SK-N-SH (cell line): ENCODE results near the gene ST7. TPM values are rescaled to one million over a fixed set of nuclear protein-coding genes. Genes with fewer than 3 reads are reported as not detected.

Experiments
- CTCF ChIA-PET: fragments of 300-600, 350-600 bp; formaldehyde crosslinking; extraction: SDS; loops from one replicate; lab custom pipeline; 2021; lab: Yijun Ruan, JAX
- POLR2A ChIA-PET: fragments of 350-600 bp; sonication (Branson Sonifier 250); formaldehyde crosslinking; extraction: SDS; loops from one replicate; lab custom pipeline; 2020; ENCODE audit warnings: antibody characterized with exemption, inconsistent platforms; lab: Yijun Ruan, JAX
- DNase-seq: peaks from one replicate; pipeline ENCODE4 v3.0.0; 2012
- H2AFZ ChIP-seq: fragments of 200-600 bp; sonication (generic); 2 replicates; pipeline ENCODE4 v1.8.1; 2016; ENCODE audit warnings: antibody characterized with exemption, mild to moderate bottlenecking, low read depth
- H3F3A ChIP-seq: fragments of 200-600 bp; sonication (generic); replicated peaks from 2 replicates; pipeline ENCODE3; 2016; ENCODE audit warnings: antibody characterized with exemption, mild to moderate bottlenecking; ENCODE audit not compliant: insufficient read depth
- H3K27ac ChIP-seq, 2 experiments: fragments of 200-500 bp in 1 of 2; fragments of 200-600 bp in 1 of 2; sonication (Bioruptor generic) in 1 of 2; sonication (generic), shearing (Covaris generic) in 1 of 2; 2 replicates each; pipeline versions ENCODE4 v1.5.1 to v1.6.1; 2014 to 2016; ENCODE audit warnings: low read depth in 2 of 2, inconsistent platforms in 1 of 2, low read length in 1 of 2, mild to moderate bottlenecking in 1 of 2, mixed read lengths in 1 of 2
- H3K27me3 ChIP-seq: fragments of 200-600 bp; sonication (generic), shearing (Covaris generic); 2 replicates; pipeline ENCODE4 v1.6.1; 2016; ENCODE audit warnings: mixed run types; ENCODE audit not compliant: insufficient read depth
- H3K36me3 ChIP-seq, 2 experiments: fragments of 200-500 bp in 1 of 2; fragments of 200-600 bp in 1 of 2; sonication (Bioruptor generic) in 1 of 2; sonication (generic) in 1 of 2; replicated peaks in 1 of 2; 2 replicates each; pipeline versions ENCODE3 to v1.5.1; 2014 to 2016; ENCODE audit warnings: low read length in 1 of 2, mild to moderate bottlenecking in 1 of 2; ENCODE audit not compliant: insufficient read depth in 2 of 2, control insufficient read depth in 1 of 2
- H3K4me1 ChIP-seq, 2 experiments: fragments of 200-500 bp in 1 of 2; fragments of 200-600 bp in 1 of 2; sonication (Bioruptor generic) in 1 of 2; sonication (generic), shearing (Covaris generic) in 1 of 2; 2 replicates each; pipeline versions ENCODE4 v1.5.1 to v1.6.1; 2014 to 2016; ENCODE audit warnings: low read depth in 1 of 2, low read length in 1 of 2, mixed run types in 1 of 2; ENCODE audit not compliant: insufficient read depth in 2 of 2, control insufficient read depth in 1 of 2
- H3K4me2 ChIP-seq: fragments of 200-600 bp; sonication (generic), shearing (Covaris generic); 2 replicates; pipeline ENCODE4 v1.6.1; 2017; ENCODE audit warnings: mixed run types
- H3K4me3 ChIP-seq, 2 experiments: fragments of 200-500 bp in 1 of 2; fragments of 200-600 bp in 1 of 2; sonication (Bioruptor generic) in 1 of 2; sonication (generic), shearing (Covaris generic) in 1 of 2; 2 replicates each; pipeline versions ENCODE4 v1.5.1 to v1.8.1; 2014 to 2016; ENCODE audit warnings: low read depth in 2 of 2, inconsistent platforms in 1 of 2, low read length in 1 of 2, mild to moderate bottlenecking in 1 of 2, mixed read lengths in 1 of 2, moderate library complexity in 1 of 2
- H3K79me2 ChIP-seq: fragments of 200-600 bp; sonication (generic); 2 replicates; pipeline ENCODE4 v1.8.1; 2017; ENCODE audit warnings: mild to moderate bottlenecking; ENCODE audit not compliant: insufficient read depth
- H3K9ac ChIP-seq: fragments of 200-600 bp; sonication (generic); 2 replicates; pipeline ENCODE4 v1.6.1; 2017; ENCODE audit warnings: mixed run types
- H3K9me2 ChIP-seq: fragments of 200-600 bp; sonication (generic); 2 replicates; pipeline ENCODE4 v1.6.1; 2017; ENCODE audit warnings: mixed run types
- H3K9me3 ChIP-seq: fragments of 200-600 bp; sonication (generic); 2 replicates; pipeline ENCODE4 v1.6.1; 2017; ENCODE audit warnings: mixed run types, mild to moderate bottlenecking, moderate library complexity
- H4K20me1 ChIP-seq: fragments of 200-600 bp; sonication (generic); 2 replicates; pipeline ENCODE4 v1.6.1; 2017; ENCODE audit warnings: mild to moderate bottlenecking, mixed run types; ENCODE audit not compliant: insufficient read depth
- CHD2 ChIP-seq: fragments of 150-350 bp; IDR thresholded peaks from 2 replicates; pipeline ENCODE4 v1.6.1; 2018; ENCODE audit warnings: low read length; ENCODE audit not compliant: partially characterized antibody
- ELF1 ChIP-seq: IDR thresholded peaks from 2 replicates; pipeline ENCODE4 v1.4.0; 2012
- EP300 ChIP-seq, 2 experiments: IDR thresholded peaks; 2 replicates each; pipeline versions ENCODE4 v1.4.0 to v1.6.1; 2012; ENCODE audit warnings: borderline replicate concordance in 1 of 2, low read depth in 1 of 2, low read length in 1 of 2
- FOXM1 ChIP-seq: IDR thresholded peaks from 2 replicates; pipeline ENCODE4 v1.4.0; 2012; ENCODE audit warnings: low read depth, mild to moderate bottlenecking
- JUND ChIP-seq: IDR thresholded peaks from 2 replicates; pipeline ENCODE4 v1.4.0; 2012
- NFIC ChIP-seq: IDR thresholded peaks from 2 replicates; pipeline ENCODE4 v1.4.0; 2012; ENCODE audit warnings: borderline replicate concordance
- POLR2AphosphoS5 ChIP-seq: IDR thresholded peaks from 2 replicates; pipeline ENCODE4 v1.6.1; 2012; ENCODE audit warnings: low read depth, low read length
- RFX5 ChIP-seq: IDR thresholded peaks from 2 replicates; pipeline ENCODE4 v1.6.1; 2012; ENCODE audit warnings: mild to moderate bottlenecking, improper control_type of control experiment, low read length
- SIN3A ChIP-seq: IDR thresholded peaks from 2 replicates; pipeline ENCODE4 v1.6.1; 2012; ENCODE audit warnings: low read depth, mild to moderate bottlenecking, low read length, moderate library complexity, borderline replicate concordance
- SMC3 ChIP-seq: IDR thresholded peaks from 2 replicates; pipeline ENCODE4 v1.6.1; 2012; ENCODE audit warnings: low read depth, low read length, improper control_type of control experiment
- TAF1 ChIP-seq: IDR thresholded peaks from 2 replicates; pipeline ENCODE4 v1.6.1; 2012; ENCODE audit warnings: low read depth, mild to moderate bottlenecking, low read length, moderate library complexity, borderline replicate concordance
- TCF12 ChIP-seq: IDR thresholded peaks from 2 replicates; pipeline ENCODE4 v1.4.0; 2012
- TEAD4 ChIP-seq: IDR thresholded peaks from 2 replicates; pipeline ENCODE4 v1.4.0; 2012; ENCODE audit warnings: mild to moderate bottlenecking, borderline replicate concordance; ENCODE audit not compliant: insufficient read depth
- polyA plus RNA-seq, 3 experiments: library from polyadenylated mRNA; depleted of rRNA; stranded (reverse); fragments of >200 nt; gene quantifications; 2 replicates each; pipeline ENCODE4 v1.2.3, GENCODE V29; 2012
- TF ChIP-seq, protein P1 (sequence below): IDR thresholded peaks from 2 replicates; pipeline ENCODE4; 2012
- TF ChIP-seq, protein P2 (sequence below): fragments of 150-350 bp; IDR thresholded peaks from 2 replicates; pipeline ENCODE4 v1.6.1; 2017; ENCODE audit warnings: antibody characterized with exemption, low read length, low read depth, borderline replicate concordance
- TF ChIP-seq, protein P3 (sequence below): IDR thresholded peaks from 2 replicates; pipeline ENCODE4 v1.4.0; 2012; ENCODE audit warnings: low read depth, borderline replicate concordance
- TF ChIP-seq, protein P4 (sequence below): fragments of 200-600 bp; sonication (generic); IDR thresholded peaks from 2 replicates; pipeline ENCODE4 v1.6.1; 2017; ENCODE audit warnings: antibody characterized with exemption, mild to moderate bottlenecking, moderate library complexity

ST7 gene
- polyA plus RNA-seq, 1 of the 3 experiments (the other 2 are of a cell fraction): 23.5 TPM

DNA sequence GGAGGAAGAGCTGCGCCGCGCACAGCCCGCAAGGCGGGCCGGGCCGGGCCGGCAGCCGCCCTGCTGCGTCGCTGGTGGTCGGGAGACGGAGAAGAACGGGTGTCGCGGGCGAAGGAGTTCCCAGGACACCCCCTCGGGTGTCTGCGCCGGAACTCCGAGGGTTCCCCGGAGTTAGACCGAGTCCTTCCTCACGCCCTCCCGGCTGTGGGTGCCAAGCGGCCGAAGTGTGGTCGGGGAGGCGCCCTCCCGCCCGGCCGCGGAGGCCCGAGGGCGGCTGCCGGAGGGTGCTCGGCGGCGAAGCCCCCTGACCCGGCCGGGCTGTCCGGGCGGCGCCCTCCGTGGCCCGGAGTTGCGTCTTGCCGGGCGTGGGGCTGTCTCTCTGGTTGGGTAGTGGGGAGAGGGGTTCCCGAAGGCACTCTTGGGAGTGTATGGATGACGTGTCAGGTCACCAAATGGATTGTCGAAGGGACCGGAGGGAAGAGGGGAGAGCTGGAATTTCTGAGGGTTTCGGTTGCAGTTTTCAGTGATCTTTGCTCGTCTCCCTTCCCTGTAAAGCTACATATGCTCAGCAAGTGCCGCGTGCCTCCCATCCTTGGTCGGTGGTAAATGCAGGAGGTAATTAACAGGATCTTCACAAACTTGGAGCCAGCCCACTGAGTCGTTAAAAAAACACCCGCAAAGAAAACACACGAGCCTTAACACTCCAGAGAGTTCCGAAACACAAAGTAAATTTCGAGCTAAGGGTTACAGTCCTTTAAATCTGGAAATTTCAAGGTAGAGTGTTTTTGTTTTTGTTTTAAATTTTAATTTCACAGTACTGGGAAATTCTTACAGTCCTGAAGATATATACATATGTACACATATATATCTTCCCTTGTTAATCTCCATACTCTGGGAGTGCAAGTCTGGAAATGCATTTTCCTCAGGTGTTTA, 871 bp downstream of the ST7 start (continued):
- TF ChIP-seq, protein P1, sequence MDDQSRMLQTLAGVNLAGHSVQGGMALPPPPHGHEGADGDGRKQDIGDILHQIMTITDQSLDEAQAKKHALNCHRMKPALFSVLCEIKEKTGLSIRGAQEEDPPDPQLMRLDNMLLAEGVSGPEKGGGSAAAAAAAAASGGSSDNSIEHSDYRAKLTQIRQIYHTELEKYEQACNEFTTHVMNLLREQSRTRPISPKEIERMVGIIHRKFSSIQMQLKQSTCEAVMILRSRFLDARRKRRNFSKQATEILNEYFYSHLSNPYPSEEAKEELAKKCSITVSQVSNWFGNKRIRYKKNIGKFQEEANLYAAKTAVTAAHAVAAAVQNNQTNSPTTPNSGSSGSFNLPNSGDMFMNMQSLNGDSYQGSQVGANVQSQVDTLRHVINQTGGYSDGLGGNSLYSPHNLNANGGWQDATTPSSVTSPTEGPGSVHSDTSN: no peak
- TF ChIP-seq SMC3: no peak
- no peak for TF ChIP-seq NFIC
- TF ChIP-seq TEAD4: no peak
- TF ChIP-seq ELF1: peak; percentile 61
- TF ChIP-seq SIN3A: peak; percentile 88; the same call in 1 of the 2 replicates
- no peak; the same call in 1 of the 2 replicates for TF ChIP-seq TCF12
- TF ChIP-seq, protein P2, sequence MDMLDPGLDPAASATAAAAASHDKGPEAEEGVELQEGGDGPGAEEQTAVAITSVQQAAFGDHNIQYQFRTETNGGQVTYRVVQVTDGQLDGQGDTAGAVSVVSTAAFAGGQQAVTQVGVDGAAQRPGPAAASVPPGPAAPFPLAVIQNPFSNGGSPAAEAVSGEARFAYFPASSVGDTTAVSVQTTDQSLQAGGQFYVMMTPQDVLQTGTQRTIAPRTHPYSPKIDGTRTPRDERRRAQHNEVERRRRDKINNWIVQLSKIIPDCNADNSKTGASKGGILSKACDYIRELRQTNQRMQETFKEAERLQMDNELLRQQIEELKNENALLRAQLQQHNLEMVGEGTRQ: no peak
- no peak for TF ChIP-seq FOXM1
- TF ChIP-seq, protein P3, sequence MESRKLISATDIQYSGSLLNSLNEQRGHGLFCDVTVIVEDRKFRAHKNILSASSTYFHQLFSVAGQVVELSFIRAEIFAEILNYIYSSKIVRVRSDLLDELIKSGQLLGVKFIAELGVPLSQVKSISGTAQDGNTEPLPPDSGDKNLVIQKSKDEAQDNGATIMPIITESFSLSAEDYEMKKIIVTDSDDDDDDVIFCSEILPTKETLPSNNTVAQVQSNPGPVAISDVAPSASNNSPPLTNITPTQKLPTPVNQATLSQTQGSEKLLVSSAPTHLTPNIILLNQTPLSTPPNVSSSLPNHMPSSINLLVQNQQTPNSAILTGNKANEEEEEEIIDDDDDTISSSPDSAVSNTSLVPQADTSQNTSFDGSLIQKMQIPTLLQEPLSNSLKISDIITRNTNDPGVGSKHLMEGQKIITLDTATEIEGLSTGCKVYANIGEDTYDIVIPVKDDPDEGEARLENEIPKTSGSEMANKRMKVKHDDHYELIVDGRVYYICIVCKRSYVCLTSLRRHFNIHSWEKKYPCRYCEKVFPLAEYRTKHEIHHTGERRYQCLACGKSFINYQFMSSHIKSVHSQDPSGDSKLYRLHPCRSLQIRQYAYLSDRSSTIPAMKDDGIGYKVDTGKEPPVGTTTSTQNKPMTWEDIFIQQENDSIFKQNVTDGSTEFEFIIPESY: no peak
- peak; percentile 51; the same call in 1 of the 2 replicates for TF ChIP-seq RFX5

DNA sequence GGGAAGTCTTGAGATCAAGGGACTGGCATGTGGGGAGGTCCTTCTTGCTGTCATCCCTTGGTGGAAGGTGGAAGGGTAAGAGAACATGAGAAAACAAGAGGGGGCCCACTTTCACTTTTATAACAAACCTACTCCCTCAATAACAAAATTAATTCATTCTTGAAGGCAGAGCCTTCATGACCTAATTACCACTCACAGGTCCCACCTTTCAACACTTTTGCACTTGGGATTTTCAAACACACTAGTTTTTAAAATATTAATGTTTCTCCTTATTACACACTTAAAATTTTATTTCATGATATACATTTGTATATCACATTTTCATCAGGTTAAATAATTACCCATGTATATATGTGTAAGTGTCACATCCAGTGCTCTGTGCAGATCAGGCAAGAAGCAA, 2.0 kb downstream of the ST7 start:
- POLR2A ChIA-PET: no interaction called here
- no peak for DNase-seq
- Histone ChIP-seq H3F3A (peaks cover 8% of the 10 kb centered on the region), H3K9me3 (no peaks in the 10 kb centered on the region), H3K4me1 (peaks cover 19 to 23% of the 10 kb centered on the region in 2 experiments; a peak in 3 of 4 replicates), H2AFZ (no peak overlapping the region), H4K20me1 (no peaks in the 10 kb centered on the region), H3K9ac (peak overlapping the region; percentile 97; the same call in 1 of the 2 replicates)
- CTCF ChIA-PET: interaction anchor here (2.0 kb wide), 1 partner anchor 30 kb away, joined by 9 read pairs; no protein-coding TSS in a partner anchor
- TF ChIP-seq EP300 (IDR thresholded peaks at IDR 0.05; ENCODE audit: borderline replicate concordance in 1 of 2, low read depth in 1 of 2, low read length in 1 of 2): no peak
- TF ChIP-seq, protein P2: no peak
- no peak for TF ChIP-seq RFX5
- TF ChIP-seq CHD2: no peak
- no peak for TF ChIP-seq TAF1
- TF ChIP-seq POLR2AphosphoS5: no peak
- no peak for TF ChIP-seq TCF12
- TF ChIP-seq JUND: no peak
- no peak for TF ChIP-seq ELF1
- TF ChIP-seq, protein P4, sequence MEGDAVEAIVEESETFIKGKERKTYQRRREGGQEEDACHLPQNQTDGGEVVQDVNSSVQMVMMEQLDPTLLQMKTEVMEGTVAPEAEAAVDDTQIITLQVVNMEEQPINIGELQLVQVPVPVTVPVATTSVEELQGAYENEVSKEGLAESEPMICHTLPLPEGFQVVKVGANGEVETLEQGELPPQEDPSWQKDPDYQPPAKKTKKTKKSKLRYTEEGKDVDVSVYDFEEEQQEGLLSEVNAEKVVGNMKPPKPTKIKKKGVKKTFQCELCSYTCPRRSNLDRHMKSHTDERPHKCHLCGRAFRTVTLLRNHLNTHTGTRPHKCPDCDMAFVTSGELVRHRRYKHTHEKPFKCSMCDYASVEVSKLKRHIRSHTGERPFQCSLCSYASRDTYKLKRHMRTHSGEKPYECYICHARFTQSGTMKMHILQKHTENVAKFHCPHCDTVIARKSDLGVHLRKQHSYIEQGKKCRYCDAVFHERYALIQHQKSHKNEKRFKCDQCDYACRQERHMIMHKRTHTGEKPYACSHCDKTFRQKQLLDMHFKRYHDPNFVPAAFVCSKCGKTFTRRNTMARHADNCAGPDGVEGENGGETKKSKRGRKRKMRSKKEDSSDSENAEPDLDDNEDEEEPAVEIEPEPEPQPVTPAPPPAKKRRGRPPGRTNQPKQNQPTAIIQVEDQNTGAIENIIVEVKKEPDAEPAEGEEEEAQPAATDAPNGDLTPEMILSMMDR: no peak
- TF ChIP-seq, all 33 proteins: peak for 0
- H3K4me2 ChIP-seq: peak overlapping the region; percentile 83
- peak overlapping the region in 1 of 2 experiments; percentile 85; a peak in 1 of 4 replicates for H3K4me3 ChIP-seq
- H3K27ac ChIP-seq: peak overlapping the region in 1 of 2 experiments; percentile 97; a peak in 1 of 4 replicates
- H3K9me2 ChIP-seq: no peaks in the 10 kb centered on the region
- peaks cover 62% of the 10 kb centered on the region for H3K79me2 ChIP-seq
- peaks cover 0 to 3% of the 10 kb centered on the region in 2 experiments for H3K36me3 ChIP-seq
- H3K27me3 ChIP-seq: no peaks in the 10 kb centered on the region
